Middle frontal gyrus (tissue), 1 donor: ENCODE data around the gene VPS4B.

ENCODE experiments used
- DNase-seq: peaks from one replicate; pipeline ENCODE4 v3.0.0-alpha.2; 2015; ENCODE audit warnings: low spot score; ENCODE audit errors: extremely low spot score

Gene VPS4B

GRCh38 chr18:63430526-63430925 is 8.2 kb upstream of the VPS4B start:
- no peak for DNase-seq

- no peak for DNase-seq
Measured at GRCh38 chr18:63427558-63427957, 5.3 kb upstream of the VPS4B start.

GRCh38 chr18:63422864-63423304 is 608 bp upstream of the VPS4B start:
- DNase-seq: no peak

GRCh38 chr18:63421514-63421913 is 762 bp downstream of the VPS4B start:
- no peak for DNase-seq

- DNase-seq: no peak
Measured at GRCh38 chr18:63412953-63413352, 9.3 kb downstream of the VPS4B start.

GRCh38 chr18:63410792-63411191 is 11.5 kb downstream of the VPS4B start:
- no peak for DNase-seq

GRCh38 chr18:63409301-63409700 is 13.0 kb downstream of the VPS4B start:
- no peak for DNase-seq

- DNase-seq: no peak
Measured at GRCh38 chr18:63407734-63408133, 14.5 kb downstream of the VPS4B start.

GRCh38 chr18:63405986-63406385 is 16.3 kb downstream of the VPS4B start:
- no peak for DNase-seq

- no peak for DNase-seq
Measured at GRCh38 chr18:63402246-63403162, 19.8 kb downstream of the VPS4B start.

- no peak for DNase-seq
Measured at GRCh38 chr18:63399300-63399699, 23.0 kb downstream of the VPS4B start.

- no peak for DNase-seq
Measured at GRCh38 chr18:63397349-63397748, 24.9 kb downstream of the VPS4B start.

- DNase-seq: no peak
Measured at GRCh38 chr18:63395503-63395902, 26.8 kb downstream of the VPS4B start.

GRCh38 chr18:63394954-63395353 is 27.3 kb downstream of the VPS4B start:
- no peak for DNase-seq

- DNase-seq: no peak
Measured at GRCh38 chr18:63387861-63388260, 34.4 kb downstream of the VPS4B start.

GRCh38 chr18:63382843-63383242 is 39.4 kb downstream of the VPS4B start:
- no peak for DNase-seq

GRCh38 chr18:63379639-63379962 is 42.7 kb downstream of the VPS4B start:
- no peak for DNase-seq

GRCh38 chr18:63378919-63379638 is 43.2 kb downstream of the VPS4B start:
- no peak for DNase-seq

GRCh38 chr18:63377275-63377980 is 44.8 kb downstream of the VPS4B start:
- DNase-seq: no peak

- DNase-seq: no peak
Measured at GRCh38 chr18:63376538-63376937, 45.7 kb downstream of the VPS4B start.

- DNase-seq: no peak
Measured at GRCh38 chr18:63374540-63374939, 47.7 kb downstream of the VPS4B start.

GRCh38 chr18:63373161-63373560 is 49.1 kb downstream of the VPS4B start:
- no peak for DNase-seq
